ENCODE data around the gene NCCRP1. TPM values are rescaled to one million over a fixed set of nuclear protein-coding genes. Genes with fewer than 3 reads are reported as not detected.
"Not testable (repeated sequence)": the region's sequence is repeated elsewhere in the genome, so short reads cannot be mapped to it uniquely, and the experiment has no call there.

The NCCRP1 gene
- polyA plus RNA-seq, 1 experiment, result 0.04 TPM

GRCh38 chr19:39238944-39239343 lies 42.2 kb downstream of the NCCRP1 start:
- ChIA-PET CTCF (interaction anchor here (0.6 kb wide), 1 partner anchor 16 kb away, joined by 3 read pairs; no protein-coding TSS in a partner anchor), POLR2A (no interaction called here)
- TF ChIP-seq CTCF (IDR thresholded peaks at IDR 0.05; ENCODE audit: insufficient read depth, low read depth, low read length), result no peak
- Histone ChIP-seq H3K27me3 (ENCODE audit: control insufficient read depth, insufficient read depth, low read length) (peaks cover 7% of the 10 kb centered on the region), H3K4me3 (ENCODE audit: low read depth, low read length) (no peak overlapping the region), H3K36me3 (ENCODE audit: control insufficient read depth, insufficient read depth, low read length) (no peaks in the 10 kb centered on the region)
- DNase-seq (ENCODE audit: low read depth), result no peak

GRCh38 chr19:39240421-39240820 lies 43.7 kb downstream of the NCCRP1 start:
- POLR2A ChIA-PET, result no interaction called here
- Histone ChIP-seq H3K4me3 (ENCODE audit: low read depth, low read length) (no peak overlapping the region), H3K27me3 (ENCODE audit: control insufficient read depth, insufficient read depth, low read length) (peaks cover 7% of the 10 kb centered on the region), H3K36me3 (ENCODE audit: control insufficient read depth, insufficient read depth, low read length) (no peaks in the 10 kb centered on the region)
- CTCF ChIA-PET, result interaction anchor here (1.5 kb wide), 1 partner anchor 33 kb away, joined by 3 read pairs; no protein-coding TSS in a partner anchor
- no peak for TF ChIP-seq CTCF (IDR thresholded peaks at IDR 0.05; ENCODE audit: insufficient read depth, low read depth, low read length)
- no peak for DNase-seq (ENCODE audit: low read depth)

- H3K36me3 ChIP-seq (ENCODE audit: control insufficient read depth, insufficient read depth, low read length); CTCF ChIA-PET; POLR2A ChIA-PET; DNase-seq (ENCODE audit: low read depth); H3K4me3 ChIP-seq (ENCODE audit: low read depth, low read length): not testable (repeated sequence)
- H3K27me3 ChIP-seq (ENCODE audit: control insufficient read depth, insufficient read depth, low read length), result peaks cover 17% of the 10 kb centered on the region
These were observed 47.0 kb downstream of the NCCRP1 start for GRCh38 chr19:39243741-39244140.

GRCh38 chr19:39244410-39245100 lies 47.8 kb downstream of the NCCRP1 start, which contains the start of gene IFNL3:
TSS of gene IFNL3 (minus strand) at chr19:39245006. CDS start at chr19:39244967, 39 bp downstream.
- DNase-seq (ENCODE audit: low read depth); CTCF ChIA-PET: not testable (repeated sequence)

GRCh38 chr19:39245166-39245565 lies 48.4 kb downstream of the NCCRP1 start:
- POLR2A ChIA-PET; H3K36me3 ChIP-seq (ENCODE audit: control insufficient read depth, insufficient read depth, low read length); CTCF ChIA-PET; DNase-seq (ENCODE audit: low read depth); H3K4me3 ChIP-seq (ENCODE audit: low read depth, low read length): not testable (repeated sequence)
- H3K27me3 ChIP-seq (ENCODE audit: control insufficient read depth, insufficient read depth, low read length), result peaks cover 24% of the 10 kb centered on the region

More at GRCh38 chr19:39244410-39245100, 47.8 kb downstream of the NCCRP1 start, which contains the start of gene IFNL3:
- POLR2A ChIA-PET; H3K4me3 ChIP-seq (ENCODE audit: low read depth, low read length); H3K36me3 ChIP-seq (ENCODE audit: control insufficient read depth, insufficient read depth, low read length): not testable (repeated sequence)
- H3K27me3 ChIP-seq (ENCODE audit: control insufficient read depth, insufficient read depth, low read length), result peaks cover 20% of the 10 kb centered on the region

GRCh38 chr19:39246951-39247669 lies 50.3 kb downstream of the NCCRP1 start:
- POLR2A ChIA-PET, result no interaction called here
- no peak for DNase-seq (ENCODE audit: low read depth)
- CTCF ChIA-PET, result interaction anchor here (1.8 kb wide), 1 partner anchor 11 kb away, joined by 5 read pairs; no protein-coding TSS in a partner anchor

More at GRCh38 chr19:39246951-39247669, 50.3 kb downstream of the NCCRP1 start:
- H3K4me3 ChIP-seq (ENCODE audit: low read depth, low read length), result no peak overlapping the region
- H3K36me3 ChIP-seq (ENCODE audit: control insufficient read depth, insufficient read depth, low read length), result no peaks in the 10 kb centered on the region
- TF ChIP-seq CTCF (IDR thresholded peaks at IDR 0.05; ENCODE audit: insufficient read depth, low read depth, low read length), result no peak
- H3K27me3 ChIP-seq (ENCODE audit: control insufficient read depth, insufficient read depth, low read length), result peaks cover 27% of the 10 kb centered on the region

Measured in BJ (cell line).